Right lung (tissue), 5 donors: ENCODE data around the gene LYPD6. TPM values are rescaled to one million over a fixed set of nuclear protein-coding genes. Genes with fewer than 3 reads are reported as not detected.

Source experiments
- DNase-seq, 2 donors: peaks; one replicate each; pipeline ENCODE4 v3.0.0-alpha.2; 2013
- polyA plus RNA-seq, 5 donors: library from polyadenylated mRNA; unstranded; fragments of 120-200 nt; gene quantifications; one replicate each; pipeline versions ENCODE4 v1.2.1 to v1.2.3, GENCODE V29; 2013; ENCODE audit warnings: inconsistent platforms in 1 of 5, low replicate concordance in 1 of 5; ENCODE audit not compliant: insufficient read length in 5 of 5, insufficient read depth in 1 of 5

The LYPD6 gene
- polyA plus RNA-seq, 5 donors: 11.9 to 20.5 (median 16.9) TPM

DNA sequence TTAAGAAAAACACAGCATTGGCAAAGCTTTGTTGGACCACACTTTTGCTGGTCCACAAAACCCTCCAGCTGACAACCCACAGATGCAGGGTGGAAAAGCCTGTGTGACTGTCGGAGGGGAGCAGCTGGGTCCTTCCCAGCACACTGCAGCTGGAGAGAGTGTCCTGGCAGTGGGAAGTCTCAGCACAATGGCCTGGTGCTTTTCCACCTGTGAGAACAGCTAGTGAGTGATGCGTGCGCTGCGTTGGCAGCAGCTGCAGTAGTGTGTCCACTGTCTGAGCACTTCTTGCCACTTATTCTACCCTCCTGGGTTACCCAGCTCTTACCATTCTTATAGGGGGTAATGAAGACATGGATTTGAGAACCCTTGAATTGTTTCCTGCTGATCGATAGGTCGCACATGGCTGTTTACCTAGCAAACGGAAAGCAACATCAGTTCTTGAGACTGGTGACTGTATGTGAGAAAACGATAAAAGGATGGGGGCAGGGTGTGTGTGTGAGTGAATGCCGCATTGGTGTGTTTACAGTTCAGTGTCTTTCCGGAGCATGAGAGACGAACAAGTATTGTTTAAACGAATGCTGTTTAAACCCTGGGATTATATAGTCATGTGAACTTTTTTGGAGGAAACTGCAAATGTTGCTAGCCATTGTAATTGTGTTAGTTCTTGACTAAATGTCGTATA is 69.7 kb downstream of the LYPD6 start:
- no peak for DNase-seq

DNA sequence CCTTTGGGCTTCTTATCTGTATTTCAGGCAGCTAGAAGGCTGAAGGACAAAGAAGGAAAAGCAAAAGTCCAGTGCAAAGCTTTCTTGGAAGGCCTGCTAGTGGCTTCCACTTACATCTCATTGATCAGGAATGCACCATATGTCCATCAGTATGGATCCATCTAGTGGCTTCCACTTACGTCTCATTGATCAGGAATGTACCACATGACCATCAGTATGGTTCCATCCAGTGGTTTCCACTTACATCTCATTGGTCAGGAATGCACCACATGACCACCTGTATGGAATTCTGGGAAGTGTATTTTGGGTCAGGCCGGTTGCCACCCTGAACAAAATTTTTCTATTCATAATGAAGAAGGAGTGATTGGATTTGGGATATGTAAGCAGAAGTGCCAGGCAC is 70.6 kb downstream of the LYPD6 start:
- DNase-seq: no peak

DNA sequence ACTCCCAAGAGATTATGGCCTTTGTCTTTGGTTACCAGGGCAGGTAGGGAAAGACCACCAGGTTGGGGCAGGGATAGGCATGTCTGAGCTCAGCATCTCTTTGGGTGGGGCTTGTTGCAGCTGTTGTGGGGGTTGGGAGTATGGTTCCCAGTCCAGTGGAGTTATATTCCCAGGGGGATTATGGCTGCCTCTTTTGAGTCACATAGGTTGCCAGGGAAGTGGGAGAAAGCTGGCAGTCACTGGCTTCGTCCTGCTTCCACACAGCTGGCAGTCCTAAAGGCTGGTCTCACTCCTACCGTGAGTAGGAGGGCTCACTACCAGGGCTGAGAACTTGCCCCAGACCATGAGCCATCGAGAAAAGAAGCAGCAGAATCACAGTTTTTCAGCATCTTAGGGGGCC is 79.1 kb downstream of the LYPD6 start:
- no peak for DNase-seq

DNA sequence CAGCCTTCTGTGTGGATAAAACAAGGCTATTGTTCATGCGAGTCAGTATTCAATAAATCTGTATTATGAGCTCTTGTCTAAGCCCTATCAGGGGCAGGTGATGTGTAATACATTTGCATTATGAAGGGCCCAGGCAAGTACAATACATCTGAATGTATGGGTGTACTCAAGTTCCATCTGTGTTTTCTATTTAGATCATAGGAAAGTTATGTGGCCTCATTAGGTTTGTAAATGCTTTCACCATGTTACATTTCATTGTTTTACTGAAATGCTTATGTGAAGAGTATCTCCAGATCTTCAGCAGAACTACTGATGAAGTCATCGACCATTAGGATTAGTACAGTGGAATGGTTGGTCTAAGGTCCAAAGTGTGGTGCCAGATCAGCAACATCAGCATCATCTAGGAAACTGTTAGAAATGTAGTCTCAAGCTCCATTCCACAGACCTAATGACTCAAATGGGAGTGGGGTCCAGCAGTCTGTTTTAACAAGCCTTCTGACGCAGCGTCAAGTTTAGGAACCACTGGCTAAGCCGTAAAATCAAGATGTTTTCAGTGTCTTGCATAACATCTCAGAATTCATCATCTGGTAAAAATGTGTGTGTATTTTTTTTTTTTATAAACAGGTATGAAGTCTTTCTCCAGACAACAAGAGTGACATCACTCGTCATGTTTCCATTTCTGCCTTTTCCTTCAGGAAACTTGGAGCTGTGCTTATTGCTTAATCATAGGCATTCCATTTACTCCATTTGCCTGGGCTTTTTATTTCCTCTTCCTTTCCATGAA is 80.5 kb downstream of the LYPD6 start:
- DNase-seq: no peak

DNA sequence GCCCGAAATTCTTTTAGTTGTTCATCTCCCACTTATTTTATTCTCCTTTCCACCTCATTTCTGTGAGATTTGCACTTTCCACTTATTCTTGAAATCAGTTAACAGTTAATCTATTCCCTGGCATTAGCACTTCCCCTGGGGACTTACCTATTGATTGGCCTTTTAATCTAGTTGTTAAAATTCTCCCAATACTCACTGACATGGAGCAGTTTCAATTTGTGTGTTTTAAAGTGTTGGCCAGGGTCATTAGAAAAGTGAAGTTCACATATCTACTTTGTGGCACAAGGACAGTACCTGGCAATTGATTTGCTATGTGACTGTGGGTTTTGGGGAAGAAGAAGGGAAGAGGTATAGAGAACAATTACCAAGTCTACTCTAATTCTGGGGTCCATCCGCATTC is 83.1 kb downstream of the LYPD6 start:
- no peak for DNase-seq

DNA sequence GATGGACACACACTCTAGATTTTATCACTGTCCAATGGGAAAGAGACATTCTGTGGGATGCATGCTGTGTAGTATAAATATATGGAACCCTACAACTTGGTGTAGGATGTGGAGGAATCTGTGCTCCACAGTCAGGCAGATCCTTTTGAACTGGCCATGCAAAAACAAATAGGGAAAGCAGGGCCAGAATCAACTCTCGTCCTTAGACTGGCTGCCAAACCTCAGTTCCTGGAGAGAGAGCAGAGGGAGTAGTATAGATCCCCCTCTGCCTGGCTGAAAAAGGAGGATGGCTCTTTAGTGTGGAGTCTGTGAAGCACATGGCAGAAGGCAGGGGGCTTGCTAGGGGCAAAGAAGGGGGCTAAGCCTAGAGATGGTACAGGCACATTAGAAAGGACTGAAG is 84.7 kb downstream of the LYPD6 start:
- DNase-seq: no peak

DNA sequence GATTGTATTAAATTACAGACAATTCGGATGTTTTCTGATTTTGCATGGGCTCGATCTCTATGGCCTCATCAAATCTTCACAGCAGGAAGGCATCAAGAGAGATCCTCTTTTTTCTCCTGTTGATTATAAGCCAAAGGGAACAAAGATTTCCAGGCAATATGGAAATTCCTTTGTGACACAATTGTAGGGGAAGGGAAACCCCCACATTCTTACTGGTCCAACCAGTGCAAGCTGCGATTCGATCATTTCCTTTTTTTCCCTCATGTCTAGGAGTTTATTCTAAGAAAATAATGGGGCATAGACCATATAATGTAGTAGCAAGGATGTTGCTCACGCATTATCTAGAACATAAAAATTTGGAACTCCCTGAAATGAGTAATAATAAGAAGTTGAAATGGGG is 87.7 kb downstream of the LYPD6 start:
- no peak for DNase-seq

DNA sequence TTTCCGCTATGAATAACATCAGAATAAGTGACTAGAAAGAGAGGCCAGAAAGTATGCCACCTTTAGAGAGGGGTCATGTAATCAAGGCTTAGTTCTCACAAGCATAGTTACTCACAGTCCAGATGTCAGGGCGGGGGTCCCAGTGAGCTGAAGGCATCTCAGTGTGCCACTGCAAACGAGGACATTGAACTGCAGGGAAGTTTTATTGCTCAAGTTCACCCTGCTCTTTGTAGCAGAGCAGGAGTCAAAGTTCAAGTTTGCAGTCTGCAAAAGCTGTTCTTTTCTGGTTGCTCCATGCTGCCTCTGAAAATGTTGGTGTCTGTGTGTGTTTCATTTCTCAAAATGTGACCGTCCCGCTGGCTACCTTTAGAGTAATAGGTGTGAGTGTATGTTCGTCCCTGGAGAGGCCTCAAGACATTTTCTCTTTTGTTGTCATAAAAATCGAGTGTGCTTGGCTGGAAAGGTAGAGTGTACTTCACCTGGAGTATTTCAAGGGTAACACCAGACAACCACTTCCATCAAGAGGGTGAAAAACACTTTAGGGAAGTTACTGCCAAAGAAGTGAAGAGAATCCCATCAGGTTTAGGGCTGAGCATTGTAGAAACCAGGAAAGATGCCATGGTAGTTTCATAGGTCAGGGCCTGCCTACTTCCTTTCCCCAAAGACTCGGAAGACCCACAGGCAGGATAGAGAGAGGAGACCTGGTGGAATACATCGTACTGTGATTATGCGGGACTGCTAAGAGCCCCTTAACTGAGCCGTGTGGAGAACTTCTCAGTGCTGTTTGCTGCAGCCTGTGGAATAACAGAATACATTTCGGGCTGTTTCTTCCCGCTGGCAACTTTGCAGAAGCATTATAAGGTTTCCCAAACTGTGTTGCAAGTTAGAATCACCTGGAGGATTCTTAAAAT is 89.9 kb downstream of the LYPD6 start:
- peak; percentile 12 to 20 for DNase-seq

DNA sequence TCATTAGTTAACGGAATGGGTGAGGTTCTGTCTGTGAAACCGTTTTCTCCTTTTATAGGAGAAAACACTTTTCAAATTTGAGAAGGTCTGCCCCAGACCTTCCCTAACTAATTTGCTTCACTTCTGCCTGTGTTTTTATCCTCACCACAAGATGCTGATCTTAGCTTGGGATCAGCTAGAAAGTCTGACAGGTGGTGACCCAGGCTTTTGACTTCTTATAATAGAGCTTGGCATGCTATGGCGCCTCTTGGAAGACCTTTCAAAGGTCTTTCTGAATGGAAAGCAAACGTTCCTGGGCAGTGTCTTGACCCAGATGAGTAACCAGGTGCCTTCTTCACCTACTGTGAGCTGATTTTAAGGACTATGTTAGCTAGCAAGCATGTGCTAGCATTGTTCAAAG is 91.4 kb downstream of the LYPD6 start:
- DNase-seq: no peak

DNA sequence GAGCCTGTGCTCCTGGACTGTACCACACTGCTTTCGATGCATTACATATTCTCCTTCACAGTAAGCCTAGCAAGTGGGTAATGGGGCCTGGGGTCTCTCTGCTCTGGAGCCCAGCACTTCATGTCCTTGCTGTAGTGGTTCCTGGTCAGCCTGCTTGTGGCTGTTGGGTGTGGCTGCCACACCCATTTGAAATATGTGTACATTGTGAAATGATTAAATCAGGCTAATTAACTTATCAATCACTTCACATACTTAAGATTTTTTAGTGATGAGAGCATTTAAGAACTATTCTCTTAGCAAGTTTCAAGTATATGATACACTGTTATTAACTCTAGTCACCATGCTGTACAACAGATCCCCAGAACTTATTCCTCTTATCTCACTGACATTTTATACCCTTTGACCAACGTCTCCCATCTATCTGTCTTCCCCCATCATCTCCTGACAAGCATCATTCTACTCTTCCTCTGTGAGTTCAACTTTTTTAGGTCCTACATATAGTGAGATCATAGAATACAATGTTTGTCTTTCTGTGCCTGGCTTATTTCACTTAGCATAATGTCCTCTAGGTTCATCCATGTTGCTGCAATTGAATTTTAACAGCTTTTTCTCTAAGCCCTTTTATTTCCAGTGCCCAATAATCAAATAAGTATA is 92.1 kb downstream of the LYPD6 start:
- DNase-seq: no peak

DNA sequence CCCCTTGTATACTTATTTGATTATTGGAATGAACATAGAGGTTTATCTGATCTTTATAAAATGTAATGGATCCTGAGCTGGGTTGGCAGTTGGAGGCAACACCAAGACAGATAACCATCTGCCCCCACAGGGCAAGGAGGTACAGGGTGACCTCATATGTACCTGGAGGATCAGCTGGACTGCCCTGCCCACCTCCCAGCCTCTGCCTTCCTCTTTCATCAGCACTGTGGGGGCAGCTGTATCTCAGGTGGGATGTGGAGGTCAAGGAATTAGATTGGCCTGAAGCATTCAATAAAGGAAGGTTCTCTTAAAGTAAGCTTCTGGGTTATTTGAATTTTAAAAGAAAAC is 92.6 kb downstream of the LYPD6 start:
- no peak for DNase-seq

DNA sequence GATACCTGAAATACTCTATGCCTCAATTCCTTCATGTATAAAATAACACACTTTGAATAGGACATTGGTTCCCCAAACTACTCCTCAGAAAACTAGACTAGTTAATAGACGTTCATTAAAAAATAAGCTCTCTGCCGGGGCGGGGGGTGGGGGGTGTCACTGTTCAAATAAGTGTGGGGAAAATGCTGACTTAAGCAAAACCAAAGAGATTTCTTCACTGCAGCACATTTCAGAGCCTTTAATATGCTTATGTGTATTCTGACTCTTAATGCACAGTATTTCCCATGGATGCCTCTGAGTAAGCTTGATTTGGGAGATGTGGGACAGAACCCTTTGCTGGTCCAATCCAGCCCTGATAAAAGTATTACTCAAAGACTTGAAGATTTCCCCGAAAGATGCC is 93.2 kb downstream of the LYPD6 start:
- DNase-seq: no peak

DNA sequence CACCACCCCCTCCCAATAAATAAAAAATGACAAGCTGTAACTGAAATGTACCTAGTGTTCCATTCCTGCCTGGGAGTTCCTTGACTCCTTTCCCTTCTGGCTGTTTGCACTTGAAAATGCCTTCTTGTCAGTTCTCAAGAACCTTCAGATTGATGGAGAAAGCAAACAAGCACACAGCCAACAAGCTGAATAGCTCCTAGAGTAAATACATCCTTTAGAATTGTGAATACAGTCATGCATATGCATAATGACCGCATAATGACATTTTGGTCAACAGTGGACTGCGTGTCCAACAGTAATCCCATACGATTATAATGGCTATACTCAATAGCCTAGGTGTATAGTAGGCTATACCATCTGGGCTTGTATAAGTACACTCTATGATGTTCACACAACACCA is 97.0 kb downstream of the LYPD6 start:
- peak in 1 of 2 donors; percentile 16 for DNase-seq

DNA sequence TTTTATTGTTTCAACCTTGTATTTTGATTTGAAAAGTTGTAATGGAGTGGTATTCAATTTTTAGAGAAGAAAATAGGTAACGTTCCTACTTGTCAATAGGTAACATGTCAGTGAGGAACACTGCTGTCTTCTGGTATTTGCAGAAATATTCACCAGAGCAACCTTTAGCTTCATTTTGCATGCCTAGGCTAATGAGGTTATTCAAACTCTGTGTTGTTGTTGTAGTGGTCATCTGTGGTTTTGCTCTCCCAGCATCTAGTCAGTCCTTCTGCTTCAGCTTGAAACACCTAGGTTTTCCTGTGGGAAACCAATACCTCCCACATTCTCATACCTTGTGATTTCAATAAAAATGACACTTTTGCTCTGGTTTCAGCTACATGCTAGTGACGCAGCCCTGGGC is 98.4 kb downstream of the LYPD6 start:
- DNase-seq: no peak

DNA sequence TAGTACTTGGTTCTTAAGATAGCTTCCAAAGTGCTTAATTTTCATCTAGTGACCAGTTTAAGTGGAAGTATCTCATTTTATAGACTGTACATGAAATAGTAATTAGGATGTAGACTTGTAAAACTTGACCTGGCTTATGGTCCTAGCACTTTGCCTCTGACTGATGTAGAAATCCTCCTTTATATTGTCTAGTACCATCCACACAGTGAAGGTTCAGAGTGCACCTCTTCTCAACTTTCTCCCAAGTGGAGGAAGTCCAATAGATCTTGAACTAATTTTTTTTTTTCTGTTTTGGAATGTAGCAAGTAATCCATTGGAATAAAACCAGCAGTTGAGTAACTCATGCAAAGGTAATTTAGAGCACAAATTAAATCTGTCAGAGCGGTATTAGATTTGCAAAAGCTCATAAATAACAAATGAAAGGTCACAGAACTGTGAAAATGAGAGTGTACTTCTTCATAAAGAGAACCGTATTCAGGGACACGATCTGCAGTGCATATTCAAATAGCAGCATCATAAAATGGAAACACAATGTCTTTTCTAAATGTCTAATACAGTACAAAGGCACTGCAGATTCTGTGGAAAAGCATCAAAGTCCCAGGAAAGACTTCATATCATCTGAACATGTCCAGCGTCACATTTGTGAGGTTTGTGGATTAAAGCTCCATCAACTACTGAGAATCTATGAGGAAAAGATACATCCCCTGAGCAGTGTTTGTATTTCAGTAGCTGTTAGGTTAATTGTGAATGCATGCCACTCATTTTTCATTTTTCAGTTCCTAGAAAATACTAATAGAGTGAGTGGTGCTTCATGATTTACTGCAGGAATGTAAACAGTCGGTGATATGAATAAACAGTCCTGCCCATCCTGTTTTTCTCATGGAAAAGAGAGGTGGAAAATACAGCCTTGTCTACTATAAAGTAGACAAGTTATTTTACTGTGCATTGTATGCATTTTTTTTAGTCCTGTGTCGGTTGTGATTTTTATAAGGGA is 100.7 kb downstream of the LYPD6 start:
- DNase-seq: no peak

DNA sequence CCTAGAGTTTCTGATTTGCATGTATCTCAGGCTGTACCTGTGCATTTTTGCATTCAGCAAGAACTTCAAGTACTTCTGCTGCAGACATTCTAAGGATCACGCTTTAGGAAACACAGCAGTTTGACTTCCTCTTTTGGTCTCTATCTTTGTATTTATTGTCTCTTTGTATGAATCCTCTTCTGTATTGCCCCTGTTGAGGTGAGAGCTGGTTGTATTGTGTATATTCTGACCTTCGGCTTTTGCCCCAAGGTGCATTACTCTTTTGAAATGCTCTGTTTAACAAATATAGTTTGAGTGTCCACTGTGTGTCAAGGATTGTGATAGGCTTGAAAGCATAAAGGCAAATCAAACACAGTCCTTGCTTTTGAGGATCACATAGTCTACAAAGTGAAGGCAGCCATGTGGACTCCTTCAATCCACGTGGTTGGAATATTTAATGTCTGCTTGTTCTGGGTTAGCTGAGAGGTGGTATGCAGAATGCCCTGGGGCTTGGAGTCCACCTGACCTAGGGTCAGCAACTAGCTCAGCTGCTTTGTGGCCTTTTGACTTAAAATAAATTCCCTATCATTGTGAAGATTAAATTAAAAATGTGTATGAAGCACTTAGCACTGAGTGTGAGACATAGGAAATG is 108.1 kb downstream of the LYPD6 start:
- no peak for DNase-seq

DNA sequence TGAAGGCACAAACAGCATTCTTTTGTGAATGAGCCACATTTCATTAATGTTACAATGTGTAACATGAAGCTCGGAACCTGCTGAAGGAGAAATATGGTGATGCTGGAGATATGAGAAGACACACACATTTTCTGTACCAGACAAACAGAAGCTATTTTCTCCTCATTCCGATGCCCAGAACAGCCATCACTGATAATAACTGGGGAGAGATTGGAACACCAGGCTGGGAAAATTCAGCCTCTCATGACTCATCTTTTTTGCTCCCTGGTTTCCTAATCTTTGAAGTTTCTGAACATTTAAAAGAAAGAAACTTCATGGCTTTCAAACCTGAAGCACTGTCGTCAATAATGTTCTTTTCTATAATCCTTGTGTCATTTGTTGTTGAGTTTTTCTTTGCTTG is 110.9 kb downstream of the LYPD6 start:
- DNase-seq: no peak

DNA sequence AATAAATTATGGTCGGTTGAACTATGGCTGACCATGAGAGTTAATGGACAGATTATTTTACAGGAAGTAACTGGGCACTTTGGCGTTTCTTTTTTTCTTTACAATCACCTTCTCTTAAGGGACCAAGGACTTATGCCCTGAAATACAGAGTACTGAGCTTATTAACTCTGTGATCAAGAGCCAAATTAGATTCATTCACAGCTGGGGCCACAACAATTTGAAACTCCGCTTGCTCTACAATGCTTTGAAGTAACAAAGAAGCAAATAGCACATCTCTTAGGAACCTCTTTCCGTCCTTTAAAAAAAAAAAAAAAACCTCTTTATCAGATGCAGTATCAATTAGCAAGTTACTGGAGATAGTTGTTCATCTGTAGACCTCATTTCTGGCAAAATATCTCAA is 112.0 kb downstream of the LYPD6 start:
- DNase-seq: no peak

DNA sequence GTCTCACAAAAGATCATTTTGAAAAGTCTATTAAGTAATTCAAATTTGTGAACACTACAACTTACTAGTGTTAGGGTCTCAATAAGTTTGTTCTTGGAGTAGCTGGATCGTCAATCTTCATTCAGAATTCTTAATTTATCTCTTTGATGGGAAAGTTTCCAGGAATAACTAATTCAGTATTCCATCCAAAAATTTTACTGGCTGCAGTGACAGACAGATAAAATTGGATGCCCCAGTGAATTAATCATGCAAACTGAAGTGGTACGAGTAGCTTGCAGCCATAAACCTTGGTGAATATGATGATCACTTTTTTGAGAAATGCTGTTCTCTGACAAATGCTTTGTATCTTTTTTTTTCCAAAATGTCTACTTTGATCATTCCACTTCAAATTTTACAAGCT is 112.8 kb downstream of the LYPD6 start:
- DNase-seq: no peak

DNA sequence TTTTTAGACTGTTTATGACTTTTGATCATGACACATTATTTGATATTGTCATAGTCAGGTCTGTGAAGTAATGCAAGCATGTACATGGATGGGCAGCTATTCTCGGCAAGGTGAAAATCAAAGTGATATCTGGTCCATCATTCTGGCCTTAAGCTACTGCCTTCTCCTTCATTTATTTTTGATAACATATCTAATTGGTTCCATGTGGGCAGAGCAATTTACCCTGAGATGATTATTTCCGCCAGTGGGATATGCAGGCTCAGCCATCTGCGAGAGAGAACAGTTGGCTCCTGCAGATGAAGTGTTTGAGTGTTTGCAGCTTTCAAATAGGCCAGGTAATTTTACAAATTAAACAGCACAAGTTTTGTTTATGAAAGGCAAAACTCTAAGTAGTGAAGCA is 116.4 kb downstream of the LYPD6 start:
- no peak for DNase-seq
